HG02973 (cell line): ENCODE measurements around the gene NLGN1.
A peak's percentile ranks its signal among the peaks of the same experiment; 100 is the strongest.

ENCODE experiments used
- ATAC-seq: cut with Tn5 transposase; IDR thresholded peaks from one replicate; pipeline ENCODE4 v1.9.1; 2021; ENCODE audit warnings: moderate library complexity; ENCODE audit not compliant: unreplicated experiment

The NLGN1 gene

DNA sequence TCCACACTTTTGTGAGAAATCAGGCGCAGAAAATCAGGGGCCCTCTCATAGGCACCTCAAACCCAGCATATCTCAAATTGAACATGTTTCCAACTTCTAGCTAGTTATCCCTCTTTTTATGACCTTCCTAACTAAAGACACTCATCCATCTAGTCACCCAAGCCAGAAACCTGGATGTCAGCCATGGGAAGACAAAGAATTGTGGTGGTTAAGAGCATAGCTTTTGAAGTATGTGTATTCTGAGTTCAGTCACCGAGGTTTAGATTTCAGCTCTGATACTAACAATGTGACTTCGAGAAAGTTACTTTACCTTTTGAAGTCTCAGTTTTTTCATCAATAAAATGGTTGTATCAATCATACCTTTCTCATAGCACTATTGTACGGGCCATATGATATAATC is 495.5 kb downstream of the NLGN1 start:
- no peak for ATAC-seq

DNA sequence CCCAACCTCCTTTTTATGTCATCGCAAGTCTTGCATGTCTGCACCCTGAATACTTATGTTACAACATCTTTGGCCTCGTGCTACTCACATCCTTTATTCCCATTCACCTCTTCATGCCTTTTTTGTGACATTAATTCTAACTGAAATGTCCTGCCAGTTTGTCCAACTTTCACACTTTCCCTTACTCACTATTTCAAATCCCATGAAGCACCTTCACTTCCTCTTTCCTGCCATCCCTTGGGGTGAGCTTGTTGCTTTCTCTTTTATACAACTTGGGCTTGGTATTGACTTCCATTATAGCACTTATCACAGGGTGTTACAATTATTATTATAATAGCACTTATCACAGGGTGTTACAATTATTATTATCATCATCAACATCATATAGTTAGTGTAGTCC is 496.3 kb downstream of the NLGN1 start:
- ATAC-seq = no peak

DNA sequence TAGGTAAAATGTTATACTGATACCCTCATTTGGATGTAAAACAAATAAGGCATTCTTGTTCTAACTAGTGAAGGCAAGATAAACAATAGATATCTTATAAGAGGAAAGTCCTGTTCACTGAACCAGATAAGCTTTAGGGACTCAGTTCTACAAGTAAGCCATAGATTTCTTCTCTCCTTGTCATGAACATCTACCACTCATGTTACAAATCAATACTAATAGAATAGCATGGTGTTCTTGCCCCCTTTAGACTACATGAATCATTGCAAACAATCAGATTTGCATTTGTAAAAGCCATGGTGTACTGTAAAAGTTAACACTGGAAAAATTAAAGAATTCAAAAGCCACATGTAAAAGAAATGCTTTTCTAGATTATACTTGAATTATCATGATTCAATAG is 500.1 kb downstream of the NLGN1 start:
- no peak for ATAC-seq

DNA sequence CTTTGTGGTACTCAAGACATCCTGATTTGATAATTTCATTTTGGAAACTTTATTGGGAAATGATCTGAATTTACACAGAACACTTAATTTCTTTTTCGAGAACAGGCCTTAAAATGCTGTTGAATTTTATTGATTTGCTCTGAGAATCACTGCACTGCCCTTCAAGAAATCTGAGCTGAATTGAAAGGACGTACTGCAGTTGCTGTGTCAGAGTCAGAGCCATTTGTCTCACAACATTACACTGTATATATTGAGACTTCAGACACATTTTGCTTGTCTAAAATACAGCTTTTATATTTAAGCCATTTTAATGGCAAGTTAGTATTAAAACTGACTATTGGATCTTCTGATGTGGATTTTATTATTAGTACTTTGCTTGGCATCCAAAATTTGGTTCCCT is 504.1 kb downstream of the NLGN1 start:
- ATAC-seq = no peak

DNA sequence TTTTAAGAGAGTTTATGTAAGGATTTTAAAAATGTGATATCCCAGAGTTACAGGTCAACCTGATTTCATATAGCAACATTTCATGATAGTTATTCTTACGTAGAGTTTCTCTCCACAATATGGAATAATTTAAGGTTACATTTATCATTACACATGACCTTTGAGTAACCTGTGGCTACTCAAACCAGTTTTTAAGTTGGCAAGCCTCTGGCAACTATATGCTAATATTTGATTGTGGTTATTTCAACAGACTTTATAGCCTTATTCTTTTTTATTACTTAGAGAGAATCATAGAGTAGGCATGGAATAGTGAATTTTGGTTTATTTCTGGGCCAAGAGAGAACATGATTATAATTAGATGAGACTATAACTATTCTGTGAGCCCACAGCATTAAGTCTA is 504.9 kb downstream of the NLGN1 start:
- ATAC-seq = no peak

DNA sequence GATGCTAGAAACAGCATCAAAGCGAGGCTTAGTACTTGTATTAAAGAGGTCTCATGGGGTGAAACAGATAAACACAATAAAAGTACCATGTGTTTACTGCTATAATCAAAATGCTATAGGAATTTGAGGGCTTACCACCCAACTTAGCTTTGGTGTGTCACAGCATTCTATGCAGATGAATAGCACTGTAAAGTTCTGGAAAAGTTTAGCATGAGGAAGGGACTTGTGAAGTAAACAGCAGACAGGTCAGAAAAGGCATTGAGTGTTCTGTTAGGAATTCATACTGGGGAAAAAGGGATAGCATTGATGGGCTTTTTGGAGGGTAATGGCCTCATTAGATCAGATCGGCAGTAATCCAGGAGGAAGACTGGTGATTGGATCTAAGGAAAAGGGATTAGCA is 505.3 kb downstream of the NLGN1 start:
- no peak for ATAC-seq

DNA sequence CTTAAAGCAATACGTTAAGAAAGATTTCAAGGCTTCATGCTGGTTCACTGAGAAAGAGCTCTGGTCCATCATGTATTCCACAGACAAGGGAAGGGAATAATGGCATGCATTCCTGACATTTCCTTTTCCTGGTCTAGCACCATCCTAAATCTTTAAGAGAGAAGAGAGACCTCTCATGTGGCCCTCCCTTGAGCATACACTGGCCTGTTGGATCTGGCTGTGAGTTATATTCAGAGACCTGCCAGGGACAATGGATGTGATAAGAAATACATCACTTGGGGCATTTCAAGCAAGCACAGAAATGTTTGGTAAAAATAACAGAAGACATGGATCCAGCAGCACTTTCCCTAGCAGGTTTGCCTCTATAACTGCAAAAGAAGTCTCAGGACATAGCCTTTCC is 507.8 kb downstream of the NLGN1 start:
- ATAC-seq = no peak

DNA sequence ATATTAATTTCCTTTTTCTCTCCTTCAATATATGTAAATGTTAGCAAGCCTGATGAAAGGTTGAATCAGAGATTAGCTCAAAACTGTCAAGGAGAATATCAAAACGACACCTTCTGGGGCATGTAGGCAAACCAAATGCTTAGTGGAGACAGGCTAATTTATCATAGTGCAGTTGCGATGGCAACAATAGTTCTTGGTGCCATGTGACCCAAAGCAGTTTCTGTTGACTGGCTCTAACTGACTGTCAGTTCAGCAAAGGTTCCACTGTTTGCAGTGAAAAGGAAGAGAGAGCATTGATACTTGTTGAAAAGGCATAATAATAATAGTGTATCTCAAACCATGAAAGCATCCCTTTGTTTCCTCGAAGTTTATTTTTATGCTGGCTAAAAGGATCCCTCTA is 513.9 kb downstream of the NLGN1 start:
- ATAC-seq = no peak

DNA sequence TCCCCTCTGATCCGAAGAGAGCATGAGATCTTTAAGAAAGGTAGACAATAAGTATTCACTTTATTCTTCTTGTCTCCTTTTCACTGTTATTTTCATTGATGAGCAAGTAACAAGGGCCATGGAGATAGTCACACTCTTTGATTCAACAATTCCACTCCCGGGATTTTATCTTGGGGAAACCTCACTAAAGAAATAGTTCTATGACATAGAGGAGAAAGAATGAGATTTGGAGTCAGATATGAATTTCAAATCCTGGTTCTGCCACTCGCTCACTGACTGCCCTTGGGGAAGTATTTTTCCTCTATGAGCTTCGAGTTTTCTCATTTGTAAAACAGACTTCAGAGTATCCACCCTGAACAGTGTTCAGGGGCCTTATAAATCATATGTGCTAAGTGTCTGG is 514.6 kb downstream of the NLGN1 start:
- ATAC-seq = no peak

DNA sequence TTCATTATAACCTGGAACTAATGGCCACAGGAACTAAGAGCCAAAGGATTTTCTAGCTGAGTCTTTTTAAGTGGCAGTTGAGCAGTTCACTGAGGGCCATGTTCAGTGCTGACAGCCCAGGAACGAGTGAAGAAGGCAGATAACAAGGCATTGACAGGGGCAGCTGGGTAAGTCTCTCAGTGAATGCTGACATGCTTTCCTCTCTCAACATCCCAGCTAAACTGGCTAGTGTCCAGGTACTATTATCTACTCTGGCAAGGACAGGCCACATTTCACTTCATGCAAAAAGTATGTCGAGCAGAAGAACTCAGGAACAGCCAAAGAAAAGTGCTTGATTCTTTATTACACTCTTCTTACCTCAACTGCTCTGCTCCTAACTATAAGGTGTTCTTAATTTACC is 515.9 kb downstream of the NLGN1 start:
- no peak for ATAC-seq

DNA sequence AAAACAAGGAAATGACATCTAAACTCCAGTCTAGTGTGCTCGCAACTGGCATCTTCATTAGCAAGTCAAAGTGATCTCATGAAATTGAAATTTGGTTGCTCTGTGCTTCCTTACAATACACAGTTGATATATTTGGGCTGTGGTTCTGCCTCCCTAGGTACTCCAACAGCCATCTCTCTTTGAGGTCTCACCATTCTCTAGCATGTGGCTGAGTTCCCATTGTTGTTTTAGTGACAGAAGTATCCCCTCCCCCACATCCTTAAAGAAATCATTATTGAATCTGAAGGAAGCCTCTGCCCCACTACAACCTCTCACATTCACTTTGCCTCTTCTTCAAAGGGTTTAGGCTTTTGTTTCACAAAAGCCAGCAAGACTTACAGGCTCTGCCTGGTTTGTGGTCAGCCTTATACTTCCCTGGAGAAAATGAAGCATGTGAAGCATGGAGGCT is 516.5 kb downstream of the NLGN1 start:
- ATAC-seq = no peak

DNA sequence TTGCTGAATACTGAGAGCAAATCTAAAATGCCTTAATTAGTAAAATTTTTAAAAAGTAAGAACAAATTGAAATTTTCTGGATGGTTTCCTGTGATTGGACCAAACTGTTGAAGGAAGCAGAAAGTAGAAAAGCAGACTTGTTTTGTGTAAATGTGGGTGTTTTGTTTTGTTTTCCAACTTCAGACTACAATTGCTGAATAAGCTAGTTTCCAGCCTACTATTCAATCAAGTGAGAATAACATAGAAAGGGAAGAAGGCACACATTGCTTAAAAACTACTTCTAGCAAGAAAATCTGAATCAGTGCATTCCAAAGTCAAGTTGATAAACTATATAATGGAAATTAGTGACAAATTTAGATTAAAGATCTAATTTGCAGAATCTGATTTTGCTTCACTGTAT is 519.3 kb downstream of the NLGN1 start:
- ATAC-seq = no peak

DNA sequence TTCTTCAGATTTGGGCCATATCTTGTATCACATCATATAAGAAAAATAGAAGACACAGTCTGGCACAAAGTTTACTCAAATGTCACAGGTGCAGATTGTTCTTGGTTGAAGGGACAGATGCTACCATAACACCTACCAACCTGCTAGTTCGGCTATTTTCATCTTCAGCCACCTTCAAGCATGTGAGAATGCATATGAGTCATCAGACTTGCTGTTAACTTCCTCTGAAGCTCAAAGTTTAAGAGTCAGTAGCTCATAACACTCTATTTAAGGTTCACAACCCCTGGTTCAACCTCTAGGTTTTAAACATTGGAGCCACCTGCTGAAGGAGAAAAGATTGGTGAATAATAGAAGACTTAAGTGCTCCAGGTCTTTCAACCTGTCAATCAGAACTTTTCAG is 522.8 kb downstream of the NLGN1 start:
- ATAC-seq = peak; percentile 65

DNA sequence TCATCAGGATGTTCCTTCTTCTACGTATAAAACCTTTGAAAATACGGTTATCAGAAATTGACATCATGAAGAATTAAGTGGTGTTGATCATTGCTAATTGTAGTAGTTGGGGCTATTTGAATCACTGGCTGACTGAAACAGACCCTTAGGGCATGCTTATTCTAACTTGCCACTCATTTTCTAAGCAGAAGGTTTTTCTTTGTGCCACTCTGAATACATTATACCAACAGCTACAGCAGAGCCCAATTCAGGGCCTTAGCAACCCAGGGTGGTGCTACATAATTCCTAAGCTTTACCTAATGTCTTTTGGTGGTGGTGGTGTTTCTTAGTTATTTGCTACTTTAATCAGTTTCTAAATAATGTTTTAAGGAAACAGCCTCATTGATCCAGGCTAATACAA is 524.2 kb downstream of the NLGN1 start:
- ATAC-seq = no peak

DNA sequence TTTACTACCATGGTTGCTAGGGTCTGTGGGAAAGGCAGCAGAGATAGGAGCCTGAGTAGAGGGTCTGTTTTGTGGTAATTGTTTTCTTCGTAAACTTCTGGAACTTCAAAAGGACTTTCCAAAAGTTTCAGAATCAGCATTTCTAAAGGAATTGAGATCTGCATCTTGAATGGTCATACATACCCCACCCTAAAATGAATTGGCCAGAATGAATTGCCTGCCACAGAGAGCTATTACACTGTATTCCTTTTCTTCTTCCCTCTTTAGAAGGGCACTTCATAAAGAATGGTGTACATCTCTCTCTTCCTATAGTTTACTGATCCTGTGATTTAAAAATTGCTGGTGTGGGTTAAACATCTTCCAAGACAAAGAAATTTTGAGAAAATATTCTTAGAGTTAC is 525.7 kb downstream of the NLGN1 start:
- no peak for ATAC-seq

DNA sequence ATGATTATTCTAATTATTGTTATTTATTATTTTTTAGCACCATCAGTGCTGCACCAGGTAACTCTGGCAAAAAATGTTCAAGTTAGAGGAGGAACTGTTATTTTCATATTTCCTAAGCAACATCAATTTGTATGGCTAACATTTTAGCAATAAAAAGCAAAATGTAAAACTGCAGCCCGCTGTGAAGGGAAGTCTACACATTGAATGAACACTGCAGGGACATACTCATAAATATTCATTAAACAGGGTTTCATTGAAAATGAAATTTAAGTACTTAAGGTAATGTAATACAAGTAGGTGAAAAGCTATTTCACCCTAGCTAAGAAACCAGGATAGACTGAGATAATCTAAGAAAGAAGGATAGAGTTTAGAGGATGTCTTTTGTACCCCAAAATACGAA is 532.7 kb downstream of the NLGN1 start:
- ATAC-seq = no peak

DNA sequence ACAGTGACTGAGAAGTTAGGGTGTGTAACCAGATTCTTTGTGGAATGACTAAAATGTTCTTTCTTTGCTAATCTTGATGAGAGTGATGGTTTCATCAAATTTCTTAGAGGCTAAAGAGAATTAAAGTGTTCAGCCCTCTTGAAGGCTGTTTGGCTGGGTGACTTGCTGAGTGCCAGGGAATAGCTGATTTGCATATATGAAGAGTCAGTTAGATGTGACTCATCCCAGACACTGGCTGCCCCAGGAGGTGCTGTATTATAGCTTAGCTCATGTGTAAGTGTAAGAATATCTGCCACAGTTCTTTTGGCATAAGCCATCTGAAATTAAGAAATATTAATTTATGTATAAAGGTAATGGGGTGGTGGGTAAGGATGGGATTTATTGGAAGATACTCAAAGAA is 535.1 kb downstream of the NLGN1 start:
- no peak for ATAC-seq

DNA sequence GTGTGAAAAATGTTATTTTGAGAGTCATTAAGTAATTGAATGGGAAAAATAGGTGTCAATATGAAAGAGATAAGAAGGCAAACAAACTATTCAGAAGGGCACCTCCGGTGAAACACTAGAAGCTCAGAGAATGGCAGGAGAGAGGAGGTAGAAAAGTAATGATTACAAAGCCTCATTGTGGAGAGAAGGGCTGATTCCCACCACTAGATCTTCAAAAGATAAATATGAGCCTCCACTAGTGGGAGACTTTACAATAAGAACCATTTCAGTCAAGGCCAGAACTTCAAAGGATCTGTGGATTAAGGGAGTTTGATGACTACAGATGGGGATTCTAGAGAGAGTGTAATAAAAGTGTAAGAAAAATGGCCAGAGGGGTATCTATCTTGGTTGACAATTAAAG is 535.6 kb downstream of the NLGN1 start:
- ATAC-seq = no peak

DNA sequence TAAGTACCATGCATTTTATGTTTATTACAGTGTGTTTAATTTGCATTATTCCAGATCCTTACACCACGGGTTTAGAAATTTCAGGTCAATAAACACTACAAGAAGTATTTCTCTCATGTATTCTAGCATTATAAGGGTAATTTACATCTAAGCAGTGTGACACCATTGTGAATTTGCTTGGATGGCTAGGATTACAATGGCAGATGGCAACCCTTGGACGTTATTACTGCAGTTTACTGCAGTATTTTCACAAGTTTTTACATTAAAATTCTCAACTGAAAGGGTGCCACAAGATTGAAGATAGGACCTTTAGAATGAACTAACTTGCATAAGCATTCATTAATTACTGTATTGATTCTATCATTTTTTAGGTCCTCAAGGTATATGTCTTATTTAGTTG is 538.8 kb downstream of the NLGN1 start:
- no peak for ATAC-seq

DNA sequence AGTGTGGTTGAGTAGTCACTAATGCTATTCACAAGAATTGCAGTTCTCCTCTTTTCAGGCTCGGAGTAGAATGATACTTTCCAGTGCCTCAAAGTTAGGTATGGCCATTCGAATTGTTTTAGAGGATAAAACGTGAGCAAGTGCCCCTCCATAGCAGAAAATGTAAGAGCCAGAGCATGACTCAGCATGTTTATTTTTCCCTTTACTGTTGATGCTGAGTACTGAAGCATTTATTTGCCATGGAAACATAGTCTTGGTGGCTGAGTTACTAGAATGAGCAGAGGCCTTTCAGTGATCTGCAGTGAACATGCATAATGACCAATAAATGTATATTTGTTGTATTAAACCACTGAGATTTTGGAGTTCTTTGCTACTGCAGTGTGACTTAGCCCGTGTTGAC is 540.6 kb downstream of the NLGN1 start:
- ATAC-seq = no peak

DNA sequence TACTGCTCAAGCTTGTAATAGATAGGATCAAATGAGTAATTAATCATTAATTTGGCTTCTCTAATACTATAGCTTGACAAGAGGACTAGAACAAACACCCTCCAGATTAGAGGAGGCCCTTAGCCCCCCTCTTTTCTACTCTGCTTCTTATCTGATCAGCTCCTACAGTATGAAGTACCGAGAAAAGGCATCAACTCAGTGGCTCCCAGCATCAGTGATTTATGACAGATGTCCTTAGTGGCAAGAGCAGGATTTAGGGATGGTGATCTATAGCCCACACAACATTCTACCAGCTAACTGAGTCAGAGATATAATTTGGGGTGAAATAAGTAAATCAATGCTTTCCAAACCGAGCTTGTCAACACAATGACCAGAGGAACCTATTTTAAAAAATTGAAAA is 541.1 kb downstream of the NLGN1 start:
- ATAC-seq = no peak

DNA sequence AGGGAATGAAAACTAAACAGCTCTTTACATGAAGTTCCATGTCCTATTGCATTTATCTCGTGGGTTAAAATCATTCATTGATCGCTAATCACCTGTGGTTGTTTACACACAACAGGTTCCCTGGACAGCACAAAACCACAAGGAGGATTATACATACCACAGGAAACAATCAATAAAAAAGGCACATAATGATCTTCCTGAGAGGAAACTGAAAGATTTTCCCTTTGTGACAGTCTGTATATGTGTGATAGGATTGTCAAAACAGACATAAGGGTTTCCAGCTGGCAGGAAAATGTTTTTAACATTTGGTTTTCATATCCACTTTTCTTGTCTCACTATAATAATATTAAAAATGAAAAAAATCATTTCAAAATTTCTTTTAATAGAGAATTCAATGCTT is 541.8 kb downstream of the NLGN1 start:
- no peak for ATAC-seq

DNA sequence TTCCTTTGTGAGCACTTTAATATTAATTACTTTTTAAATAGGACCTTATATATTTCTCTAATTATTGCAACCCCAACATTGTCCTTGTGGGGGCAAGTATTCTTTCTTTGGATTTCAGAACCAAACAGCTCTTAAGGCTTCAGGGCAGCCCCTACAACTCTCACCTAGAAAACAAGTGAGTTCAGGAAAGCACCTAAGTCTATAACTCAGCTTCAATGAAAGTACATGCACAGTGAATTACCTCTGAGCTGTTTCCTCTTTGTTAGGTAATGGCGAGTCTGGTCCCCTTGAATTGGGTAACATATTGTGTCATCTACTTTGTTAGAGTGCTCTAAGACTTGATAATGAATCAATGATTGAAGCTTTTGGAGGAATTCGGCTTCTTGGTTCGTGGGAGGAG is 545.7 kb downstream of the NLGN1 start:
- no peak for ATAC-seq

DNA sequence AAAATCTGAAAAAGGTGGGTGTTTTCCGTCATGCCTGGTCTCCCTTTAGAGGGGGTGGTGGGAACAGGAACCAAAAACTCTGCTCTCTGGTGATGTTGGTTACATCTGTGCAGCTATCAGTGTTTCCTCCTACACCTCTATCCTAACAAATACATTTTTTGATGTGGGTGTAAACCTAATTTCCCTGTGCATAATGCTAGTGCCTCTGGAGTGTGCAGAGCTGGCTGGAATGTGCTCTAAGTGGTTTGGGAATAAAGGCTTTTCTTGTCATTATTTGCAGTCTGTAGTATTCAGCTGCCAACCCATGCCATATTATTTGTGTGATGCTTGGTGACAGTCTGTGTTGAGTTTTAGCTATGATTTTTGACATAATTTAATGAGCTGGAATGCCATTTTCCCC is 547.6 kb downstream of the NLGN1 start:
- no peak for ATAC-seq
